ENCODE measurements around the gene NUDT19. TPM values are rescaled to one million over a fixed set of nuclear protein-coding genes. Genes with fewer than 3 reads are reported as not detected.
"Not testable (repeated sequence)": the region's sequence is repeated elsewhere in the genome, so short reads cannot be mapped to it uniquely, and the experiment has no call there.

The NUDT19 gene
- total and polyA plus RNA-seq, 10 of the 15 experiments (the other 5 are each of a cell fraction or from before 2014, with no cell fraction given), result 8.5 to 31.0 (median 17.0) TPM

- FAIRE-seq; H4K20me1 ChIP-seq (ENCODE audit: control insufficient read depth, insufficient read depth); BruUV-seq (replicated peaks); H2AFZ ChIP-seq (ENCODE audit: control insufficient read depth, low read depth, low read length); H3K9me3 ChIP-seq (replicated peaks; ENCODE audit: control insufficient read depth, insufficient read depth, low read length); in situ Hi-C loops (cut with MboI); DNase-seq (ENCODE audit: low read depth, low spot score); H3K4me1 ChIP-seq (ENCODE audit: control insufficient read depth, insufficient read depth, low read length); H3K36me3 ChIP-seq (ENCODE audit: control insufficient read depth in 2 of 2, insufficient read depth in 2 of 2, low read length in 1 of 2); SMC1A ChIA-PET (ENCODE audit: uncharacterized antibody, unreplicated experiment); H3K27me3 ChIP-seq (replicated peaks in 1 of 2; ENCODE audit: control insufficient read depth in 2 of 2, insufficient read depth in 2 of 2, low read length in 1 of 2): not testable (repeated sequence)
- Histone ChIP-seq H3K9ac (ENCODE audit: control insufficient read depth, insufficient read depth, low read length) (peak overlapping the region; percentile 78), H3K79me2 (ENCODE audit: control insufficient read depth, insufficient read depth, low read length) (peaks cover 46% of the 10 kb centered on the region), H3K4me2 (ENCODE audit: control insufficient read depth, insufficient read depth) (peak overlapping the region; percentile 97), H3K4me3 (peak overlapping the region; percentile 79), H3K27ac (ENCODE audit: control insufficient read depth, insufficient read depth) (peak overlapping the region; percentile 69; the same call in 1 of the 2 replicates)
- intact Hi-C loops (cut with micrococcal nuclease; ENCODE audit: unreplicated experiment), result loop anchor here (2.0 to 5.0 kb wide), 3 partner anchors 113 to 291 kb away; partner anchors contain the start of genes CEP89, FAAP24 and PDCD5
- CTCF ChIA-PET, result interaction anchor here (1.6 kb wide), 1 partner anchor 25 kb away, joined by 5 read pairs; no protein-coding TSS in a partner anchor
- POLR2A ChIA-PET, result interaction anchor here (0.7 kb wide), 1 partner anchor 12 kb away, joined by 6 read pairs; no protein-coding TSS in a partner anchor
- ATAC-seq, result peak; percentile 24
- WGBS (ENCODE audit: insufficient coverage, insufficient replicate concordance, low lambda C conversion rate, missing lambda C conversion rate), result 85% methylated on average over 20 of the region's 20 CpGs
- RAD21 ChIA-PET (ENCODE audit: unreplicated experiment), result interaction anchor here (0.8 kb wide), 1 partner anchor 55 kb away, joined by 3 read pairs; no protein-coding TSS in a partner anchor
- TF ChIP-seq NFYB (IDR thresholded peaks at IDR 0.05; ENCODE audit: insufficient read depth, low read depth, low read length) (peak; percentile 93), SP1 (IDR thresholded peaks at IDR 0.05; ENCODE audit: low read depth, low read length) (peak; percentile 57), RUNX3 (IDR thresholded peaks at IDR 0.05; ENCODE audit: low read length) (peak; percentile 41; the same call in 1 of the 2 replicates), POLR2AphosphoS5 (IDR thresholded peaks at IDR 0.05; ENCODE audit: low read length) (peak; percentile 92), CBFB (IDR thresholded peaks at IDR 0.05; ENCODE audit: low read depth) (peak; percentile 47; the same call in 1 of the 2 replicates), MLLT1 (IDR thresholded peaks at IDR 0.05) (peak; percentile 96), IKZF2 (IDR thresholded peaks at IDR 0.05) (peak in 1 of 2 experiments; percentile 41; a peak in 1 of 4 replicates), ZBTB33 (IDR thresholded peaks at IDR 0.05) (peak; percentile 65; the same call in 1 of the 2 replicates), TAF1 (IDR thresholded peaks at IDR 0.05; ENCODE audit: borderline replicate concordance, low read depth, low read length) (peak; percentile 44; the same call in 1 of the 2 replicates), SMARCA5 (IDR thresholded peaks at IDR 0.05) (0 out of 2 replicates have a peak, but pooled peaks have one; percentile 40), POU2F2 (IDR thresholded peaks at IDR 0.05; ENCODE audit: borderline replicate concordance, low read depth, low read length) (peak; percentile 39; the same call in 1 of the 3 replicates), PML (IDR thresholded peaks at IDR 0.05; ENCODE audit: low read length) (0 out of 2 replicates have a peak, but pooled peaks have one; percentile 28), POLR2A (IDR thresholded peaks at IDR 0.05; ENCODE audit: low read depth, low read length) (peak; percentile 57), SRF (IDR thresholded peaks at IDR 0.05; ENCODE audit: low read depth in 2 of 2, low read length in 2 of 2) (peak in 1 of 2 experiments; percentile 46; a peak in 1 of 4 replicates)
Observed at GRCh38 chr19:32693151-32694108, 1.8 kb downstream of the NUDT19 start.

- FAIRE-seq; SMC1A ChIA-PET (ENCODE audit: uncharacterized antibody, unreplicated experiment); H3K9me3 ChIP-seq (replicated peaks; ENCODE audit: control insufficient read depth, insufficient read depth, low read length); H4K20me1 ChIP-seq (ENCODE audit: control insufficient read depth, insufficient read depth); H3K9ac ChIP-seq (ENCODE audit: control insufficient read depth, insufficient read depth, low read length); H2AFZ ChIP-seq (ENCODE audit: control insufficient read depth, low read depth, low read length); BruUV-seq (replicated peaks); H3K4me1 ChIP-seq (ENCODE audit: control insufficient read depth, insufficient read depth, low read length); RAD21 ChIA-PET (ENCODE audit: unreplicated experiment); ATAC-seq; POLR2A ChIA-PET; CTCF ChIA-PET; H3K36me3 ChIP-seq (ENCODE audit: control insufficient read depth in 2 of 2, insufficient read depth in 2 of 2, low read length in 1 of 2); DNase-seq (ENCODE audit: low read depth, low spot score); H3K27ac ChIP-seq (ENCODE audit: control insufficient read depth, insufficient read depth); H3K27me3 ChIP-seq (replicated peaks in 1 of 2; ENCODE audit: control insufficient read depth in 2 of 2, insufficient read depth in 2 of 2, low read length in 1 of 2); in situ Hi-C loops (cut with MboI): not testable (repeated sequence)
- peak overlapping the region; percentile 97 for H3K4me2 ChIP-seq (ENCODE audit: control insufficient read depth, insufficient read depth)
- H3K79me2 ChIP-seq (ENCODE audit: control insufficient read depth, insufficient read depth, low read length), result peaks cover 46% of the 10 kb centered on the region
- intact Hi-C loops (cut with micrococcal nuclease; ENCODE audit: unreplicated experiment), result loop anchor here (5.0 kb wide), 2 partner anchors 278 to 292 kb away; partner anchors contain the start of genes CEP89 and FAAP24
- H3K4me3 ChIP-seq, result peak overlapping the region; percentile 79
- WGBS (ENCODE audit: insufficient coverage, insufficient replicate concordance, low lambda C conversion rate, missing lambda C conversion rate), result 97% methylated on average over 2 of the region's 2 CpGs
Observed at GRCh38 chr19:32694316-32694715, 2.7 kb downstream of the NUDT19 start.
